Stomach (tissue), 9 donors: ENCODE measurements around the gene GJA5. TPM values are rescaled to one million over a fixed set of nuclear protein-coding genes. Genes with fewer than 3 reads are reported as not detected.

Experiments
- DNase-seq, 2 donors: peaks; one replicate each; pipeline versions ENCODE4 v3.0.0 to v3.0.0-alpha.2; 2013 to 2019
- H3K27ac ChIP-seq, 5 donors: fragments of 200-600 bp in 4 of 5; sonication (generic) in 4 of 5; one replicate each; pipeline ENCODE4 v1.5.1; 2013 to 2019; ENCODE audit warnings: mild to moderate bottlenecking in 1 of 5, moderate library complexity in 1 of 5
- H3K27me3 ChIP-seq, 3 donors: fragments of 200-600 bp; sonication (generic); one replicate each; pipeline ENCODE4 v1.5.1; 2017 to 2019; ENCODE audit warnings: mixed run types in 1 of 3
- H3K36me3 ChIP-seq, 4 donors: fragments of 200-600 bp; sonication (generic); 1 replicate in 3 of 4; 2 replicates in 1 of 4; pipeline ENCODE4 v1.5.1; 2016 to 2019
- H3K4me1 ChIP-seq, 4 donors: fragments of 200-600 bp; sonication (generic); one replicate each; pipeline ENCODE4 v1.5.1; 2016 to 2019
- H3K4me3 ChIP-seq, 4 donors: fragments of 200-600 bp; sonication (generic) in 3 of 4; one replicate each; pipeline ENCODE4 v1.5.1; 2016 to 2019; ENCODE audit warnings: mild to moderate bottlenecking in 1 of 4
- H3K9me3 ChIP-seq, 4 donors: fragments of 200-600 bp; sonication (generic); one replicate each; pipeline ENCODE4 v1.5.1; 2016 to 2019
- CTCF ChIP-seq, 7 experiments: fragments of 450-650 bp in 4 of 7; fragments of 200-600 bp in 3 of 7; sonication (generic) in 3 of 7; IDR thresholded peaks; one replicate each; pipeline ENCODE4 v1.5.1; 2016 to 2019; ENCODE audit warnings: antibody characterized with exemption in 7 of 7, control low read depth in 2 of 7, mild to moderate bottlenecking in 1 of 7
- EP300 ChIP-seq: sonication (generic); formaldehyde crosslinking; IDR thresholded peaks from one replicate; pipeline ENCODE4 v1.6.1; 2017; ENCODE audit warnings: antibody characterized with exemption
- POLR2A ChIP-seq, 4 donors: fragments of 450-650 bp; IDR thresholded peaks; one replicate each; pipeline ENCODE4 v1.6.1; 2016; ENCODE audit warnings: antibody characterized with exemption in 4 of 4, control low read depth in 2 of 4, mild to moderate bottlenecking in 1 of 4, moderate library complexity in 1 of 4
- POLR2AphosphoS5 ChIP-seq, 3 donors: sonication (generic); formaldehyde crosslinking; IDR thresholded peaks; one replicate each; pipeline ENCODE4 v1.6.1; 2016; ENCODE audit warnings: antibody characterized with exemption in 3 of 3
- WGBS, 5 donors: extraction: QIAGEN DNeasy Blood & Tissue Kit in 3 of 5; methylation state at CpG; one replicate each; pipeline versions ENCODE4 v1.1.5 to v1.1.7; 2013 to 2018; 5-methylcytosine and 5-hydroxymethylcytosine counted together
- intact Hi-C: fragments of 100-400 bp; cut with DNase I; formaldehyde crosslinking; loops from one replicate; pipeline ENCODE4 v1.15.1; 2023; ENCODE audit warnings: low total_unique reads
- polyA plus RNA-seq, 3 donors: library from polyadenylated mRNA; stranded (reverse); fragments of 200-250 nt; gene quantifications; one replicate each; pipeline ENCODE4 v1.2.3, GENCODE V29; 2013
- total RNA-seq, 5 donors: library from RNA; depleted of rRNA; stranded (reverse); fragments of >200 nt; gene quantifications; one replicate each; pipeline versions ENCODE4 v1.1.0 to v1.2.3, GENCODE V29; 2014 to 2016
- donor health status: healthy with polysubstance abuse.
- donor health status: Bipolar disorder and iron deficiency.
- donor health status: healthy.

Gene GJA5
- total and polyA plus RNA-seq, 8 donors, result under 0.01 to 4.8 (median 1.1) TPM; not detected in 1

GRCh38 chr1:147807405-147807804 lies 47.0 kb upstream of the GJA5 start:
- intact Hi-C loops, result no loop called here
- WGBS, 5 donors, result 65 to 87% (median 72%) methylated on average over 4 of the region's 4 CpGs

GRCh38 chr1:147804942-147805723 lies 44.7 kb upstream of the GJA5 start:
- no peak for DNase-seq
- Histone ChIP-seq H3K4me3 (no peak overlapping the region), H3K4me1 (no peaks in the 10 kb centered on the region), H3K9me3 (no peaks in the 10 kb centered on the region), H3K36me3 (no peaks in the 10 kb centered on the region), H3K27me3 (no peaks in the 10 kb centered on the region), H3K27ac (no peak overlapping the region)
- WGBS, 5 donors, result 77 to 85% (median 82%) methylated on average over 6 of the region's 6 CpGs
- intact Hi-C loops, result no loop called here
- TF ChIP-seq POLR2AphosphoS5 (IDR thresholded peaks at IDR 0.05) (no peak), CTCF (IDR thresholded peaks at IDR 0.05) (no peak), EP300 (no peak), POLR2A (IDR thresholded peaks at IDR 0.05) (no peak)

More at GRCh38 chr1:147807405-147807804, 47.0 kb upstream of the GJA5 start:
- Histone ChIP-seq H3K4me1 (no peaks in the 10 kb centered on the region), H3K4me3 (no peak overlapping the region), H3K27me3 (peaks cover 0 to 5% (median 0%) of the 10 kb centered on the region in 3 donors), H3K9me3 (no peaks in the 10 kb centered on the region), H3K27ac (no peak overlapping the region), H3K36me3 (no peaks in the 10 kb centered on the region)
- TF ChIP-seq CTCF (IDR thresholded peaks at IDR 0.05) (no peak), POLR2A (IDR thresholded peaks at IDR 0.05) (no peak), POLR2AphosphoS5 (IDR thresholded peaks at IDR 0.05) (no peak), EP300 (no peak)
- DNase-seq, result no peak

DNA sequence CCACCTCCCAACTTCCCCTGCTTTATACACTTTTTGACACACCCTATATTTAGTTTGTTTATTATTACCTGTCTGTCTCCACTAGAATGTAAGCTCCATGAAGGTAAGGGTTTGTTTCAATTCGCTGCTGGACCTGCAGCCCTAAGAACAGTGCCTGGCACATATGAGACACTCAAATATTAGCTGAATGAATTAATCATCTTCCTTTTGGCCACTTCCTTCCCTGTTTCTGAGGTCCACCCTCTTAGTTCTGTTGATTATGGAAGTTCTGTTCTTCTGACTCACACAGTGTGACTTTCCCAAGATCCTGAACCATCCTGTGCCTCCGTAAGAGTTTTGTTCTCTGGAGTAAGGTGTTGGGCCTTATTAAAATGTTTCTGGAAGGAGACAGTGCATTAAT lies 40.4 kb upstream of the GJA5 start:
- H3K4me3 ChIP-seq, result no peak overlapping the region
- no peaks in the 10 kb centered on the region for H3K4me1 ChIP-seq
- H3K27ac ChIP-seq, result no peak overlapping the region
- H3K27me3 ChIP-seq, result no peaks in the 10 kb centered on the region
- no peaks in the 10 kb centered on the region for H3K9me3 ChIP-seq
- whole genome bisulfite sequencing, 5 donors, result 78 to 100% (median 90%) methylated on average over 2 of the region's 2 CpGs
- intact Hi-C loops, result no loop called here
- DNase-seq, result no peak
- no peak for TF ChIP-seq CTCF (IDR thresholded peaks at IDR 0.05)
- no peaks in the 10 kb centered on the region for H3K36me3 ChIP-seq

DNA sequence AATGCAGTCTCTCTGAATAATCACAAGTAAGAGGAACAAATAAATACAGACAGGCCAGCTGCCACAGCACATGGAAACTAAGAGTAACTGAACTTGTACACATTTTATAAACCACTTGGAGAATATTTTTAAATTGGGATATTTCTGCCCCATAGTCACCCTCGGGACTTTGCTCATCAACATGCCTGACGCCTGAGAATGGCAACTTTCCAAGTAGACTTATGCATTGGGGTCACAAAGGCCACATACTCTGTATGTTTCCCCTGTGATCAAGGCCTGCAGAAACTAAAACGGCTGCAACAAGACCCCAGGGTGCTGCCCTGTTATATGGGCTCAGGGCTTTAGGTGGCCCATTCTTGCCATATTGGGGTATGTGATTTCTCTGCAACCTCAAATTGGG lies 38.3 kb upstream of the GJA5 start:
- 57 to 72% (median 62%) methylated on average over 3 of the region's 3 CpGs for WGBS, 5 donors

More for the DNA sequence above, 38.3 kb upstream of the GJA5 start:
- Histone ChIP-seq H3K27me3 (peaks cover 0 to 7% (median 4%) of the 10 kb centered on the region in 3 donors), H3K4me1 (no peaks in the 10 kb centered on the region), H3K27ac (no peak overlapping the region), H3K4me3 (no peak overlapping the region), H3K36me3 (no peaks in the 10 kb centered on the region), H3K9me3 (no peaks in the 10 kb centered on the region)
- TF ChIP-seq POLR2AphosphoS5 (IDR thresholded peaks at IDR 0.05) (no peak), CTCF (IDR thresholded peaks at IDR 0.05) (no peak), EP300 (no peak), POLR2A (IDR thresholded peaks at IDR 0.05) (no peak)
- no peak for DNase-seq
- intact Hi-C loops, result no loop called here
